GM21619 (cell line): ENCODE results near the gene PRLR.

Experiments
- ATAC-seq: cut with Tn5 transposase; IDR thresholded peaks from one replicate; pipeline ENCODE4 v1.9.1; 2021; ENCODE audit not compliant: unreplicated experiment

The PRLR gene

GRCh38 chr5:35162848-35163709 is 67.2 kb downstream of the PRLR start:
- ATAC-seq = no peak

DNA sequence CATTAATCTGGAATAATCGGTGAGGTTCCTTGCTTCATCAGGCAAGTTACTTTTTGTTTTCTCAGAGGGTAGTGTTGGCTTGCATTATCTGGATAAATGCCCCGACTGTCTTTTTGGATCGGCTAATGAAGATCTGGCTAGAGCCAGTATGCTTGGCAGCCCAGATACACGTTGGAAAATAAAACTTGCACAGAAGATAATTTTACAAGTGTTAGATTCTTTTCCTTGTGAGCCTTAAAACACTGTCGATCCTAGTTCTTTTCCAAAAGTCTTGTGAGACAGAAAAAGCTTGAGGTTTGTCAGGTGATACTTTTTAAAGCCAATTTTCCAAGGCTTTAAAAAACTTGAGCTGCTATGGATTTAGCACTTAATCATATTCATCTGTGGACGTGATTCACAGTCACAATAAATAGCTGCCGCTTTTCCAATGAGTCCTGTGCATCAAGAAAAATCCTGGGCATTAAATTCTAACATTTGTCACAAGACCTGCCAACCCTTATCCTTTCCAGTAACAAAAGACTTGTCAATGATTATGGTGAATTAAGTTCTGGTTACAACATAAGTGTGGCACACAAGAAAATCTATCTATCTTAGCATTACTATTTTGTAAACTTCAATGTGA is 68.5 kb downstream of the PRLR start:
- no peak for ATAC-seq

DNA sequence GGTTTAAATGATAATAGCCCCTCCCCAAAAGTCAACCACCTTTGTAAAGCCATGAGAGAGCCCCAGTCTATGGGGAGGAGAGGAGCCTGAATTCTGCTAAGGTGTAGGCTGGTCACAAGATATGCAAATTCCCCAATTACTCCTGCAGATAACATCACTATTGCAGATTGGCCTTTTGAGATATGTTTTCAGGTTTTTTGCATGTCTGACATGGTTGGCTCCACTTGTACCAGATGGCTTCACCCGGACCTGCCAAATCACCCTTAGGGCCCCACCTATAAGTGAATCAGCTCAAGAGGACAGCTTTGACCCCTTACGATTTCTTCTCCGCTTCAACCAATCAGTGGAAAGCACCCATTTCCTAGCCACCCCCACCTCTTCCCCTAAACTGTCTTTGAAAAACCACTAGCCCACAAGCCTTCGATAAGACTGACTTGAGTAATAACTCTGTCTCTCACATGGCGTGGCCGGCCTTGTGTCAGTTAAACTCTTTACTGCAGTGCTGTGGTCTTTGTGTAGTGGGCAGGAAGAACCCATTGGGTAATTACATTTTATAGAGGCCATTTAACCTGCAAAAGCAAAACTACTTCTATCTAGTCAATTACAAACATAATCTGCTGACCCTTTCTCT is 69.7 kb downstream of the PRLR start:
- ATAC-seq = no peak

- ATAC-seq = no peak
Measured at GRCh38 chr5:35159370-35159742, 70.9 kb downstream of the PRLR start.

DNA sequence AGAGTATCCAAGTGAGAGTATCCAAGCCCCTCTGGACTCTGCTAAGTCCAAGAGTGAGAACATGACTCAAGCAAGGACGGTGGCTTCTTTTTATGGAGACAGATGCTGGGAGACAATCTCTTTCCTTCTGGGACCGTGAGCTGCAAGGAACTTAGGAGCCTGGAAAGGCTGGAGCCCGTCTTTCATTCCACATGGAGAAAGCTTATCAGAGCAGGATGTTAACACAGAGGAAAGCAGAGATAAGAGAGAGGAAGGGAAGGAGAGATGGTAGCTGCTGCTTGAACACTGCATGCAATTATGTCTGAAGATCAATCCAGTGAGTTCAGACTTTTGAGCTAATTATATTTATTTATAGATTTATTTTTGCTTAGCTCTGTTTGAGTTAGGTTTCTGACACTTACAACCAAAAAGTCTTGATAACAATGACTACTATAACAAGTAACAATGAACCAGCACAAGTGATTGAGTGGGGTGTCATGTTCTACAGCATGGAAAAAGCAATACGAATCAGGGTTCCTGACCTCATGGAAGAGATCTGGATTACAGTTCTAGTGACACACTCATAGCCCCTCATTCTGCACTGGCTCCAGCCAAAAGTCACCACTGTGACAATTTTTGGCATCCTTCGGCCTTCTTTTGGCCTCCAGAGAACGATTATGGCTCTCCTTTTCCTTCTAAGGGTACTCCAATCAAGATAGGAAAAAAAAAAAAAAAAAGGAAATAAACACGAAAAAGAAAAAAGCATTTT is 71.5 kb downstream of the PRLR start:
- no peak for ATAC-seq

GRCh38 chr5:35158204-35158603 is 72.1 kb downstream of the PRLR start:
- no peak for ATAC-seq

GRCh38 chr5:35153375-35153932 is 76.8 kb downstream of the PRLR start:
- no peak for ATAC-seq

DNA sequence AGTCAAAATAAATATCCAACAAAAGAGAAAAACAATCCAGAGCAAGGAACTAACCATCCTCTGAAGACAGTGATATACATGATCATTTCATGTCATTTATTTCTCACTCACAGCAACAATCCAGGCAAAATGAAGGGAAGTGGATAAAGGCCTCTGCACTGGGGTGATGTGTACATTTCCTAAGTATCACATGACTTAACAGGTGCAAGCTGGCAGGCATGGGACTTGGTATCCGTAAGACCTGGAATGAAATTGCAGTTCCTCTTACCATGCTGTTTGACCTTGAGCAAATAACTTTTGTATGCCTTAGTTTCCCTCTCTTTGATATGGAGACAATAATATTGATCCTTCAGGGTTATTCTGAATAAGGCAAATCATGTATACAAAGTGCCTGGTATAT is 77.6 kb downstream of the PRLR start:
- ATAC-seq = no peak

DNA sequence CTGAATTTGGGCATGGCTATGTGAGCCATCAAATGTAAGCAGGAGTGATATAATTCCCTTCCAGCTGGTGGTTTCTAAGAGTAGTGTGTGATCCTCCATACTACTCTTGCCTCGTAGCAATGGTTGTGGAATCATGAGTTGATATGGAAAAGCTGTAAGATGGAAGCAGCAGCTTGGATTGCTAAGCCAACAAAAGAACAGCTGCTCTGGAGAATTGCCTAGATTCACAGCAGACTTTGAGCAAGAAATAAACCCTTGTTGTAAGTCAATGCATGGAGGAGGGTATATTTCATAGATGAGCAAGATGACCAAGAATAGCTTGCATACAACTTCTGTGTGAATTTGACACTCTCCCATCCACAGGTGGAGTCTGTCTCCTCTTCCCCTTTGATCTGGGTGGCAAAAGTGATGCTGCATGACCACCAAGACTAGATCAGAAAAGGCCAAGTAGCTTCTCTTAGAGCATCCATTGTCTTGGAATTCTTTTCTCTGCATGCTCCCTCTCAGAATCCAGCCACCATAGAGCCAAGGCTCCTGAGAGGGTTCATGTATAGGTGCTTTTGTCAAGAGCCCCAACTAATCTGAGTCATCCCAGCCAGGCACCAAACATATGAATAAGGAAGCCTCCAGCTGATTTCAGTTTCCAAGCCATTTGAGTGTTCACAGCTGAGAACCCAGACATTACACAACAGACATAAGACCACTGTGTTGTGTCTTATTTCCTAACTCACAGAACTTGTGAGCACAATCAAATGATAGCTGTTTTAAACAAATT is 79.0 kb downstream of the PRLR start:
- ATAC-seq = no peak

GRCh38 chr5:35149041-35149440 is 81.2 kb downstream of the PRLR start:
- ATAC-seq = no peak

GRCh38 chr5:35146406-35146805 is 83.9 kb downstream of the PRLR start:
- no peak for ATAC-seq

DNA sequence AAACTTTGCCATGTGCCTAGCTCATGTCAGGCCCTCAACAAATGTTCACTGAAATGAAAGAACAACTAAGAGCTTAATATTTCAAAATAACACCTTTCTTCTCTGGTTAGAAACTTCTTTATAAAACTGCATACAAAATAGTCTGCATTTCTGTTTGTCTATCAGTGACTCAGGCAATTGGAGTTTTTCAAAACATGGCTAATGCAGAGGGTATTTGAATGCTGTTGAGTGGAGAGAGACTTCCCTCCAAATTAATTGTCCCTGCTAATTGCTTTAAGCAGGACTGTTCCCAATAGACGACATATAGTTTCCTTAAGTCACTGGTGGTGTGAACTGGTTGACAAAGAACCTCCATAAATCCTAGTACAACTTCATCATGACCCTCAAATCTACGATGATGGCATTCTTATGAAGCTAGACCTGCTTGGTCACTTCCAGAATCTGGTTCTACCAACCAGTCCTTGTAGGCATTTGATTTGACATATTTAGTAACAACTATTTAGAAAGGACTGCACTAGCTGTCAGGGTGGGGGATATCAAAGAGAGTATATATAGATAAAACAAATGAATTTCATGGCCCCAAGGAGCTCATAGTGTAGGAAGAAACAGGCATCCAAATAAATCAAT is 84.5 kb downstream of the PRLR start:
- ATAC-seq = no peak

DNA sequence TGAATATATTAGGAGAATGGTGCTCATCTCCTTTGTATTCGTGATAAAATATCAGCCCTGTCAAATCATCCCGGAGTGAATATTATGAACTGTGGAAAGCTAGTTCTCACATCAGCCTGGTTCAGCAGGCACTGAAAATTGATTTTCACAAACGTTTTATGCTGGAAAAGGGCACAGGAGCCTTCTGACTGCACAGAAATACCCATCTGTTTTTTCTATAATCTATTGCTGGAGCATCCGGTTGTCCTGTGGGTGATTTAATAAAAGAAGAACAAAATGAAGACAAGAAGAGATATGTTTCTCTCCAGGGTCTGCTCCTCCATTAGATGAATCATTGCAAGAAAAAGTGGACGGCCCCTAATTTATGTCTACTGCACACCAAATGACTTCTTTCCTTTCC is 85.3 kb downstream of the PRLR start:
- no peak for ATAC-seq

- ATAC-seq = no peak
Measured at GRCh38 chr5:35143841-35144240, 86.4 kb downstream of the PRLR start.

DNA sequence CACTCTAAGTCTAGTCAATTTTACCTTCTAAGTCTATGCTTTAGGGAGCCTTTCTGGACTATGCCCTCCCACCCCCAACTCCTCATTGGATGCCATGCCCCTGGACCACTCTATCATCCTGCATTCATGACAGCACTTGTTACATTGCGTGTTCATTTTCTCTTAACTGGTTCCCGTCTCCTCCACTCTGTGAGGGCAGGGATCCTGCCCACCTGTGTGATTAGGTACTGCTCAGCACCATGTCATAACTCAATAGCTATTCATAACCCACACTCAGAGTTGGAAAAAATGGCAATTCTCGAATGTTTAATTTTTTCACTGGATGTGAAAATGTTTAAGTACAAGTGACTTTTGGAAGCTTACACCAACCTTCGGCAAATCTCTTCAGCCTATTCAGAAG is 88.5 kb downstream of the PRLR start:
- no peak for ATAC-seq

- ATAC-seq = no peak
Measured at GRCh38 chr5:35138232-35138631, 92.1 kb downstream of the PRLR start.

GRCh38 chr5:35136386-35136785 is 93.9 kb downstream of the PRLR start:
- no peak for ATAC-seq

GRCh38 chr5:35135239-35135700 is 95.0 kb downstream of the PRLR start:
- ATAC-seq = no peak

- no peak for ATAC-seq
Measured at GRCh38 chr5:35134278-35135030, 95.8 kb downstream of the PRLR start.
